Measurements from ENCODE around the gene GNG12.

GNG12 gene

GRCh38 chr1:67723126-67723525, 110.1 kb downstream of the GNG12 start:
- in situ Hi-C loops (cut with MboI; ENCODE audit: low pct_unique_long_range_greater_than_20kb, low sequenced_read_pairs): no loop called here
- DNase-seq: no peak

GRCh38 chr1:67722292-67722944, 110.8 kb downstream of the GNG12 start:
- in situ Hi-C loops (cut with MboI; ENCODE audit: low pct_unique_long_range_greater_than_20kb, low sequenced_read_pairs): no loop called here
- no peak for DNase-seq

- DNase-seq: no peak
- in situ Hi-C loops (cut with MboI; ENCODE audit: low pct_unique_long_range_greater_than_20kb, low sequenced_read_pairs): no loop called here
Observed at GRCh38 chr1:67721650-67722291, 111.5 kb downstream of the GNG12 start.

GRCh38 chr1:67721112-67721511, 112.2 kb downstream of the GNG12 start:
- no peak for DNase-seq
- in situ Hi-C loops (cut with MboI; ENCODE audit: low pct_unique_long_range_greater_than_20kb, low sequenced_read_pairs): no loop called here

GRCh38 chr1:67719329-67720196, 113.7 kb downstream of the GNG12 start:
- DNase-seq: no peak
- in situ Hi-C loops (cut with MboI; ENCODE audit: low pct_unique_long_range_greater_than_20kb, low sequenced_read_pairs): no loop called here

- in situ Hi-C loops (cut with MboI; ENCODE audit: low pct_unique_long_range_greater_than_20kb, low sequenced_read_pairs): no loop called here
- no peak for DNase-seq
Observed at GRCh38 chr1:67717876-67718275, 115.4 kb downstream of the GNG12 start.

- in situ Hi-C loops (cut with MboI; ENCODE audit: low pct_unique_long_range_greater_than_20kb, low sequenced_read_pairs): no loop called here
- DNase-seq: no peak
Observed at GRCh38 chr1:67716800-67717199, 116.5 kb downstream of the GNG12 start.

GRCh38 chr1:67715819-67716218, 117.4 kb downstream of the GNG12 start:
- in situ Hi-C loops (cut with MboI; ENCODE audit: low pct_unique_long_range_greater_than_20kb, low sequenced_read_pairs): no loop called here
- no peak for DNase-seq

GRCh38 chr1:67713057-67713846, 120.0 kb downstream of the GNG12 start:
- in situ Hi-C loops (cut with MboI; ENCODE audit: low pct_unique_long_range_greater_than_20kb, low sequenced_read_pairs): no loop called here
- DNase-seq: peak; percentile 60

GRCh38 chr1:67711855-67712212, 121.4 kb downstream of the GNG12 start:
- peak; percentile 59 for DNase-seq
- in situ Hi-C loops (cut with MboI; ENCODE audit: low pct_unique_long_range_greater_than_20kb, low sequenced_read_pairs): no loop called here

GRCh38 chr1:67711158-67711854, 122.0 kb downstream of the GNG12 start:
- in situ Hi-C loops (cut with MboI; ENCODE audit: low pct_unique_long_range_greater_than_20kb, low sequenced_read_pairs): no loop called here
- DNase-seq: no peak

GRCh38 chr1:67710417-67710816, 122.8 kb downstream of the GNG12 start:
- in situ Hi-C loops (cut with MboI; ENCODE audit: low pct_unique_long_range_greater_than_20kb, low sequenced_read_pairs): no loop called here
- no peak for DNase-seq

- no peak for DNase-seq
- in situ Hi-C loops (cut with MboI; ENCODE audit: low pct_unique_long_range_greater_than_20kb, low sequenced_read_pairs): no loop called here
Observed at GRCh38 chr1:67708606-67709005, 124.7 kb downstream of the GNG12 start.

- in situ Hi-C loops (cut with MboI; ENCODE audit: low pct_unique_long_range_greater_than_20kb, low sequenced_read_pairs): no loop called here
- DNase-seq: no peak
Observed at GRCh38 chr1:67705735-67706453, 127.4 kb downstream of the GNG12 start.

GRCh38 chr1:67704351-67704750, 128.9 kb downstream of the GNG12 start:
- in situ Hi-C loops (cut with MboI; ENCODE audit: low pct_unique_long_range_greater_than_20kb, low sequenced_read_pairs): no loop called here
- DNase-seq: no peak

GRCh38 chr1:67701876-67702275, 131.4 kb downstream of the GNG12 start:
- in situ Hi-C loops (cut with MboI; ENCODE audit: low pct_unique_long_range_greater_than_20kb, low sequenced_read_pairs): no loop called here
- no peak for DNase-seq

GRCh38 chr1:67700692-67701410, 132.4 kb downstream of the GNG12 start:
- DNase-seq: no peak
- in situ Hi-C loops (cut with MboI; ENCODE audit: low pct_unique_long_range_greater_than_20kb, low sequenced_read_pairs): no loop called here

GRCh38 chr1:67700220-67700619, 133.0 kb downstream of the GNG12 start:
- DNase-seq: no peak
- in situ Hi-C loops (cut with MboI; ENCODE audit: low pct_unique_long_range_greater_than_20kb, low sequenced_read_pairs): no loop called here
